HG03439 (cell line): ENCODE measurements around the gene RBMS1.
"Not testable (repeated sequence)": the region's sequence is repeated elsewhere in the genome, so short reads cannot be mapped to it uniquely, and the experiment has no call there.

Experiments used
- ATAC-seq: cut with Tn5 transposase; IDR thresholded peaks from one replicate; pipeline ENCODE4 v1.9.1; 2021; ENCODE audit warnings: mild to moderate bottlenecking, moderate library complexity; ENCODE audit not compliant: unreplicated experiment

The RBMS1 gene

GRCh38 chr2:160502478-160502877 lies 8.9 kb upstream of the RBMS1 start:
- no peak for ATAC-seq

GRCh38 chr2:160501370-160501769 lies 7.8 kb upstream of the RBMS1 start:
- ATAC-seq: no peak

- ATAC-seq: no peak
Measured at GRCh38 chr2:160499865-160500264, 6.3 kb upstream of the RBMS1 start.

GRCh38 chr2:160498137-160498536 lies 4.5 kb upstream of the RBMS1 start:
- no peak for ATAC-seq

- ATAC-seq: no peak
Measured at GRCh38 chr2:160494201-160494644, 616 bp upstream of the RBMS1 start.

GRCh38 chr2:160492401-160493226 lies 993 bp downstream of the RBMS1 start:
- no peak for ATAC-seq

GRCh38 chr2:160491911-160492371 lies 1.7 kb downstream of the RBMS1 start:
- ATAC-seq: no peak

GRCh38 chr2:160490733-160491685 lies 2.6 kb downstream of the RBMS1 start:
- ATAC-seq: no peak

- ATAC-seq: no peak
Measured at GRCh38 chr2:160489111-160489510, 4.5 kb downstream of the RBMS1 start.

GRCh38 chr2:160488289-160488688 lies 5.3 kb downstream of the RBMS1 start:
- not testable (repeated sequence) for ATAC-seq

- ATAC-seq: no peak
Measured at GRCh38 chr2:160486341-160486740, 7.3 kb downstream of the RBMS1 start.

GRCh38 chr2:160484859-160485520 lies 8.6 kb downstream of the RBMS1 start:
- ATAC-seq: no peak

- no peak for ATAC-seq
Measured at GRCh38 chr2:160482673-160483072, 10.9 kb downstream of the RBMS1 start.

- ATAC-seq: no peak
Measured at GRCh38 chr2:160479269-160479668, 14.3 kb downstream of the RBMS1 start.

- no peak for ATAC-seq
Measured at GRCh38 chr2:160478660-160479059, 14.9 kb downstream of the RBMS1 start.

GRCh38 chr2:160477032-160477431 lies 16.6 kb downstream of the RBMS1 start:
- ATAC-seq: no peak

GRCh38 chr2:160474891-160475787 lies 18.5 kb downstream of the RBMS1 start:
- ATAC-seq: no peak

GRCh38 chr2:160474319-160474645 lies 19.3 kb downstream of the RBMS1 start:
- no peak for ATAC-seq

GRCh38 chr2:160473468-160474318 lies 19.9 kb downstream of the RBMS1 start:
- no peak for ATAC-seq
